GM12892 (cell line): Measurements from ENCODE around the gene FBXO21.
"Not testable (repeated sequence)": the region's sequence is repeated elsewhere in the genome, so short reads cannot be mapped to it uniquely, and the experiment has no call there.

Source experiments
- POLR2A ChIP-seq: IDR thresholded peaks from 2 replicates; pipeline ENCODE4 v1.6.1; 2011; ENCODE audit warnings: low read depth, low read length, control low read depth
- POLR2AphosphoS5 ChIP-seq: IDR thresholded peaks from 2 replicates; pipeline ENCODE4 v1.6.1; 2011; ENCODE audit warnings: low read depth, low read length, control low read depth

DNA sequence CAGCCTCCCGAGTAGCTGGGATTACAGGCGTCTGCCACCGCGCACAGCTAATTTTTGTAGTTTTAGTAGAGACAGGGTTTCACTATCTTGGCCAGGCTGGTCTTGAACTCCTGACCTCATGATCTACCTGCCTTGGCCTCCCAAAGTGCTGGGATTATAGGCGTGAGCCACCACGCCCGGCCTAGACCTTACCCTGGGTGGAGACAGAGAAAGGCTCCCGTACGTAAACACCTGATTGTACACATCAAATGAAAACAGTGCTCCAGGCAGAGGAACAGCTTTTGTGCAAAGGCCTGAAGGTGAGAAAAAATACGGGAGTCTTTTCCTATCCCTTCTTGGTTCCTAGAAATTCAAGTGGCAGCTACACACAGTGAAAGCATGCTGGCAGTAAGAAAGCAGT lies 95.1 kb downstream of the FBXO21 start:
- not testable (repeated sequence) for TF ChIP-seq POLR2AphosphoS5, POLR2A
